Activated CD8-positive, alpha-beta memory T cell treated with anti-CD3 and anti-CD28 coated beads, Interleukin-2, amount 50 U/mL, for 48 hours (primary cell): ENCODE data around the gene PLAC9.
"Not testable (repeated sequence)": the region's sequence is repeated elsewhere in the genome, so short reads cannot be mapped to it uniquely, and the experiment has no call there.

ENCODE experiments used
- DNase-seq: peaks from one replicate; pipeline ENCODE4 v3.0.0-alpha.2; 2020

PLAC9 gene, protein sequence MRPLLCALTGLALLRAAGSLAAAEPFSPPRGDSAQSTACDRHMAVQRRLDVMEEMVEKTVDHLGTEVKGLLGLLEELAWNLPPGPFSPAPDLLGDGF

DNA sequence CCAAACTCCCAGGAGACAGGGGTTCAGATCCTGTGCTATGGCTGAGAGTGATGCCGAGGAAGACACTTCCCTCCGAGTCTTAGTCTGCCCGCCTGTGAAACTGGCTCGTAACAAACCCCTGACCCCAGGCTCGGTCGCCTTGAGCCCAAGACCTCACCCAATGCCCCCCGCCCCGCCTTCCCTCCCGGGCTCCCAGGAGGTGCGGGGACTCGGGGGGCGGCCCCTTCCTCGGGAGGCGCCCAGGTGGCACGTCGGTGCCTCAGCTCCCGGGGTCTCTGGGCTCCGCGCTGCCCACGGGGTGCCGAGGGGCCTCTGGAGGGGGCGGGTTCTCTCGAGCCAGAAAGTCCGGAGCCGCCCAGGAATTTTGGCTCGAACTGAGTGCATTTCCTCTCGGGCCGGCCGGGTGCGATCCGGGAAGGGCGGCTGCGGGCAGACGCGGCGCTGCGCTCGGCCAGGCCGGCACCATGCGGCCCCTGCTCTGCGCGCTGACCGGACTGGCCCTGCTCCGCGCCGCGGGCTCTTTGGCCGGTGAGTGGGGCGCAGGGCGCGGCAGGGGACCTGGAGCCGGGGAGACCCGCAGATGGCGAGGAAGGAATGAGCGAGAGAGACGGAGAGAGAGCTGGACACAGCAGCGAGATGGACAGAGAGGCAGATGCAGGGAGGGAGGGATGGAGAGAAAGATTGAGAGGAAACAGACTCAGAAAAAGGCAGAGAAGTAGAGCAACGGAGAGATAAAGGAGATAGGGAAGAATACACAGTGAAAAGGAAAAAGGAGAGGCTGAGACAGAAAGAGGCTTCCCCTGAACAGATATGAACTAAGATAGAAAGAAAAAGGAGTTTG is at the start of gene PLAC9:
Gene PLAC9 (plus strand): TSS at position 432 of the 841 bp plus-strand sequence. CDS start 33 bp downstream, at position 465.
- no peak for DNase-seq

DNA sequence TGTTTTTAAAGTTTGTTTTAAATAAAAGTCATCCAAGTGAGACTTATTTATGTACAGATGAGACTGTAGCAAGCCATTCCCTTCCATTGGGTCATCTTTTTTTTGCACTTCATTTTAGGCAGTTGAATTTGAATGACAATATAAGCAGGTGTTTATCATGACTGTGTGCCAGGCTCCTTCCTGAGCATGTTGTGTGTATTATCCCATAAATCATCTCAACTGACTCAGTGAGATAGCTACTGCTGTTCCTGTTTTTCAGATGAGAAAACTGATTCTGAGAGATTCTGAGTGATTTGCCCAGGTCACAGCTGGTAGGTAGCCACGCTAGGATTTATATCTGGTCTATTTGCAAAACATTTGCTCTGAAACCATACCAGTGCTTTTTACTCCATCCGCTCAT is 42.4 kb upstream of the PLAC9 start:
- no peak for DNase-seq

DNA sequence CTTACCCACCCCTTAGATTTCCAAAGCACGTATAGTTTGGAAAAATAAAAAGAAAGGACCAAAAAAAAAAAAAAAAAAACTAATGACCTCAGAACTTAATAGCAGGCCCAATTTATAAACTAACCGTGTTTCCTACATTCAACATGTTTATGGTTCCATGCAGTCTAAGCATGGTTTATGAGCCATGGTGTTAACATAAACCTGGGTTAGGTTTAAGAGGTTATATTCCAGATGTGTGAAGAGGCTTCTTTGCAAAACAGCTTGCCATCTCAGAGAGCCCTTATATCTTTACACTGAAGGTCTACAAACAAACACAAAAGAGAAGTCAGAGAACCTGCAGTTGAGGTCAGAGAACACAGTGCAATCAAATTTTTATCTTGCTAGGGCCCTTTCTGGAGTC is 38.3 kb upstream of the PLAC9 start:
- DNase-seq: no peak

DNA sequence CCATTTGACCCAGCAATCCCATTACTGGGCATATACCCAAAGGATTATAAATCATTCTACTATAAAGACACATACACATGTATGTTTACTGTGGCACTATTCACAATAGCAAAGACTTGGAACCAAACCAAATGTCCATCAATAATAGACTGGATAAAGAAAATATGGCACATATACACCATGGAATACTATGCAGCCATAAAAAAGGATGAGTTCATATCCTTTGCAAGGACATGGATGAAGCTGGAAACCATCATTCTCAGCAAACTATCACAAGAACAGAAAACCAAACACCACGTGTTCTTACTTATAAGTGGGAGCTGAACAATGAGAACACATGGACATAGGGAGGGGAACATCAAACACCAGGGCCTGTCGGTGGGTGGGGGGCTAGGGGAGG is 34.3 kb upstream of the PLAC9 start:
- DNase-seq: not testable (repeated sequence)

DNA sequence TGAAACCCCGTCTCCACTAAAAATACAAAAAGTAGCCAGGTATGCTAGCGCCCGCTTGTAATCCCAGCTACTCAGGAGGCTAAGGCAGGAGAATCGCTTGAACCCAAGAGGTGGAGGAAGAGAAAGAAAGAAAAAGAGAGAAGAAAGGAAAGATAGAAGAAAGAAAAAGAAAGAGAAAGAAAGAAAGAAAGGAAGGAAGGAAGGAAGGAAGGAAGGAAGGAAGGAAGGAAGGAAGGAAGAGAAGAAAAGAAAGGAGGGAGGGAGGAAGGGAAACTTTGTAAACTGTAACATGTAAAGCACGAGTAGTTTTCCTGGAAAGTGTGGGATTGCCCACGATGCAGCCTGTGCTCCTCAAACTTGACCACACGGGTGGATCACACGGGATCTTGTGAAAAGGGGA is 33.2 kb upstream of the PLAC9 start:
- DNase-seq: not testable (repeated sequence)

DNA sequence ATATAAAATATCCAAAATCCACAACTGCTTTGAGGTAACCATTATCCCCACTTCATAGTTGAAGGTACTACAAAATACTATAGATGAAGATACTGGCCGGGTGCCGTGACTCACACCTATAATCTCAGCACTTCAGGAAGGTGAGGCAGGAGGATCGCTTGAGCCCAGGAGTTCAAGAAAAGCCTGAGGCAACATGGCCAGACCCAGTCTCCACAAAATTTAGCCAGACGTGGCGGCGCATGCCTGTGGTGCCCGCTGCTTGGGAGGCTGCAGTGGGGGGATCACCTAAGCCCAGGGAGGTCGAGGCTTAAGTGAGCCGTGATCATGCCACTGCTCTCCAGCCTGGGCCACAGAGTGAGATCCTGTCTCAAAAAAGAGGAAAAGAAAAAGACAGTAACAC is 32.4 kb upstream of the PLAC9 start:
- no peak for DNase-seq

DNA sequence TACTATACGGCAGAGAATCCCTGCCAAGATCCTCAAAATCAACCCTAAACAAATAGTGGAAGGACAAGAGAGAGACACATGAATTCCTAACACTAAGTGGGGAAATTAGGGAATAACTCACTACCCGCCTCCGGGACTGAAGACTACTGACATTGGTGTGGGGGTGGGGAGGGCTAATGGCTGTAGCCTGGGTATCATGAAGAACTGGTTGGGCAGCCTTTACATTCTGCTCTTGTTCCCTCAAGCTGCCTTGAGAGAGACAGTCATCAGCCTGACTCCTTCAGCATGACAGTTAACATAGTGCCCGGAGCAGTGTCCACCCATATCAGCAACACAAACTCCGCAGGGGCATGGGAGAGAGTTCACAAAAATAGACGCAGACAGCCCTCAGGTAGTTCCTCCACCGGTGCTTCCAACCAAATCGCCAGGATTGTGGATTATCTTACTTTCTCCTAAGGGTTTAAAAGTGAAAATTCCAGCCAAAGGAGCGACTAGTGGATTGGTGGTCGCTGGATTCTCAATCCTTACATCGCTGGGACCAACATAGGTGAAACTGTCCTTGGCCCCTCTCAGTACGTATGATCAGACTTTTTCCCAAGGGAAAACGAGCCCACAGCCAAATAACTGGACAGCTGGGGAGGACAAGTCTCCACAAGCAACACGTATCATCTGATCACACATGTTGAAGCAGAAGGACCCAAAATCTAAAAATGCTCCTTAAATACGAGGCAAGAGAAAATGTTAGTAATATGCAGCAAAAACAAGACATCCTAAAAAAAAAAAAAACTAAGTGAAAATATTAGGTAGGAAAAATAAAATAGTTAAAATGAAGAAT is 31.5 kb upstream of the PLAC9 start:
- no peak for DNase-seq

DNA sequence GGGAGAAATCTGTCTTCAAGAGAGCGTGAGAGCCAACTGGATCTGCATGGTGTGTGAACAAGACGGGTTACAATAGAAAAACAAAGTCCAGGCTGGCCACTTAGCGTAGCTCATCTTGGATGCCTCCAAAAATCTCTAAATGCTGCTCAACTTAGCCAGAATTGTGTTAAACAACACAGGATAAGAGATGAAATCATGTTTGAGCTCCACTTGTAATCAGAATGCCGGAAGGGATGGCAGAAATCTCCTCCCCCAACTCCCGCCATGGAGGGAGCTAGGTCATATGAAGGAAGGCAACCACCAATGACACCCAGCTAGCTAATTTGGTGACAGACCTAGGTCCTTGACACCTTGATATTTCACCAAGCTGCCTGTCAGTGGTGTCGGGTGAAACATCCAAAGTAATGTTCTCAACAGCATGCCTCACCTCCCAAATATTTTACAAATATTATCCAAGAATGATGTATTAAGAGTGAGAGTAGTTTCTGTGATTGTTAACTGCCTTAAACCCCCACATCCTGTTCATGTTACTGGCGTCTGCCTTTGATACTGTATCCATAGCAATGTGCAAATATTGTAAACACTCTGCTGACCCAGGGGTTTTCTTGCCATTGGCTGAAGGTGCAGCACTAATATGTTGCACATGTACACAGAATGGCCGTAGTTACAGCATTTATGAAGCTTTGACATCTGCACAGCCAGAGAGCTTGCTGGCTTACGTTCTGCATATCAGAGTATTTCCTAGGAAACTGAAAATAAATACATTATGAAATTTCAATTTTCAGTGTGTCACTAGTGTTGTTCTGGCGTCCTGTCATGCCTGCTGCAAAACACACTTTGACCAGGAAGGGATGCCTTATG is 28.2 kb upstream of the PLAC9 start:
- DNase-seq: no peak

DNA sequence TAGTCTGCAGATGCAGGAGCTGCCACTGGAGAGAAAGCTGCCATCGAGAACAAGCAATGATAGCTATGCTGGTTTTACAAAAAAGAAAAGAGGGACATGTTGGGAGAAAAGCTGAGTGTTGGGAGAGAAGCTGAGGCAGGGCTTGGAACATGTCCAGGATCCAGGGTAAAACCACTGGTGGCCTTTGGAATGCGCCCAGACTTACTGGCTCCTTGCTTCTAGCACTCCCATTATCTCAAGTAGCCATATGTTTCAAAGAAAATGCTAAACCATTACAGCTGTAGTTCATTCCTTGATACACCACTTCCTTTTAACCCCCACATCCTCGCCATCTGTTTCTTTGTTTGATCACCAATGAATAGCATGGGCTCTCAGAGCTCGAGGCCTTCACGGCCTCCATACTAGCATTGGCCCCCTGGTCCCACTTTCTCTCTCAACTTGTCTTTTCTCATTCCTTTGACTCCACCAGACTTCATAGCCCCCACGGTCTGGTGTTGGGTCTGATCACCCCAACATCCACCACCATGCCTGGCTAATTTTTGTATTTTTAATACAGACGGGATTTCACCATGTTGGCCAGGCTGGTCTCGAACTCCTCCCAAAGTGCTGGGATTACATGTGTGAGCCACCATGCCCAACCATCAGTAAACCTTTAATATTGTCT is 23.8 kb upstream of the PLAC9 start:
- no peak for DNase-seq

DNA sequence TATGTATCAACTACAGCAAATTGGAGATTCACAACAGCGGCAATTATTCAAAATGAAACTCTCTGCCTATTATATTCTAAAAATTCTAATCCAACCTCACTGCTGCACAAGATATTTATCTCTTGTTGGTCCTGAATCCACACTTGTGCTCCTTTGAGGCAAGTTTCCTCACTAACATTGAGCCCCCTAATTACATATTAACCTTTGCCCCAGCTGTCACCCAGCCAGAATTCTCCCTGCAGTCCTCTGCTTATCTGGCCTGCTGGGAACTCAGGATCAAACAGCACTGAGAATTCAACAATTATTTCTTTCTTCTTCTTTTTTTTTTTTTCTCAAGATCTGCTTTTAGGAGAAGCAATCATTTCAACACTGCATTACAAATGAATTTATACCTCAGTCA is 21.5 kb upstream of the PLAC9 start:
- DNase-seq: no peak

DNA sequence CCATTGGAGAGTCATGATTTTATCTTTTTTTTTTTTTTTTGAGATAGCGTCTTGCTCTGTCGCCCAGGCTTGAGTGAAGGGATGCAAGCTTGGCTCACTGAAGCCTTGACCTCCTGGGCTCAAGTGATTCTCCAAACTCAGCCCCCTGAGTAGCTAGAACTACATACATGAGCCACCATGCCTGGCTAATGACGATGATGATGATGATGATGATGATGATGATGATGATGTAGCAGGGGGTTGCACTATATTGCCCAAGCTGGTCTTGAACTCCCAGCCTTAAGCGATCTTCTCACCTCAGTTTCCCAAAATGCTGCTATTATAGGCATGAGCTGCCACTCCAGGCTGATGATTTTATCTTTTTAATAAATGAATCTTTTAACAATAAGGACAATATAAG is 13.9 kb upstream of the PLAC9 start:
- DNase-seq: no peak

DNA sequence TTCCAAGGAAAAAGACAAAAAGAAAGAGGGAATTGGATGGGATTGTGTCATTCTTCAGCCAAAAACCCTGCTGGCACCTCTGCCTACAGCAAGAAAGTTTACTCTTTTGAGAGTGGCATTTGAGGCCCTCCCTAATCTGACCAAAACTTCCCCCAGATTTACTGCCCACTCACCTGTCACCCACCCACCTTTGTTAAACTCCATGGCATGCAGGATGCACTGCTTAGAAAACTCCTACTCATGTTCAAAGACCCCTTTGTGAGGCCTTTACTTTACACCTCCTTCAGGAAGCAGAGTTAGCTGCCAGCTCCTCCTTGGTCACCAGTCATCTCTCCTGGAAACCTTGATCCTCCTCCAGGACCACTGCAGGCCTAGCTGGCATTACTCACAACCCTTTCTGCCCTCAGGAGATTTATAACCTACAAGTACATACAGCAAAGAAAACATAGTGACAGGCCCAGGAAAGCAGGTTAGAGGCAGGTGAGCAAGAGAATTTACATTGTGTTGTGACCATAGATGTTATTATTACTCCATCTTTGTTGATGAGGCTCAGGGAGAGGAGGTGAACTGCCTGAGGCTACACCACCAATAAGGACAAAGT is 10.3 kb upstream of the PLAC9 start:
- no peak for DNase-seq

DNA sequence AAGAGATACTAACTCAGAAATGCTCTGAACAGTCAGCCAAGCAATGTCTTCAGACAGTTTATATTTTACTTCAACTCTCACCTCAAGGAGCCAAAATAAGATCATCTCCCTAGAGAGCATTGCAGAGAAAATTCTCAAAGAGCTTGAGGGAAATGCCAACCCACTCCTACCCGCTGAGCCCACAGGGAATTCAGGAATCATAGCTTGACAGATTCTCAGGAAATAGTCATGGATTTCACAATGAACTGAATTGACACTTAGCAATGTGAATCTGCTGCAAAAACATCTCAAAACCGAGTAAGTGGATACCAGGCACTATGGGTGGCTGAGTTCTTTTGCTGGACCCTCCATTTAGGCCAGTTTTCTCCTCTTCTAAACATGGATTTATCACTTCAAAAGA is 9.8 kb upstream of the PLAC9 start:
- DNase-seq: no peak

DNA sequence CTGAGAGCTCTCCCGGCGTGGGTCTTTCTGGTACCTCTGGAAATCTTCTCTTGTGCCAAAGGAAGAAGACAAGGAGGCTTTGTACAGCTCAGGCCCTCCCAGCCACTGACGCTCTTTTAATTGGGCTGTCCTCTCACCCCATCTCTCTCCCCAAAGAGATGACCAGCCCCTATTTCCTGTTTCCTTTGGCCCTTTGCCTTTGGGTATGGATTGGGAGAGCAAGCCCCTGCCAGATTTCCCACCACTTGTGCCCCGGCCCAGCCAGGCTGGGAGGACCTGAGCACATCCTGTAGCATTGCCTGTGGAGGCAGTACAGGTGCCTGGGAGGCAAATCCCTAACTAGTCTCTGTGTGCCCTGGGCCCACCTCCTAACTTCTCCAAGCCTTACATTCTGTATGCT is 5.7 kb upstream of the PLAC9 start:
- DNase-seq: no peak

DNA sequence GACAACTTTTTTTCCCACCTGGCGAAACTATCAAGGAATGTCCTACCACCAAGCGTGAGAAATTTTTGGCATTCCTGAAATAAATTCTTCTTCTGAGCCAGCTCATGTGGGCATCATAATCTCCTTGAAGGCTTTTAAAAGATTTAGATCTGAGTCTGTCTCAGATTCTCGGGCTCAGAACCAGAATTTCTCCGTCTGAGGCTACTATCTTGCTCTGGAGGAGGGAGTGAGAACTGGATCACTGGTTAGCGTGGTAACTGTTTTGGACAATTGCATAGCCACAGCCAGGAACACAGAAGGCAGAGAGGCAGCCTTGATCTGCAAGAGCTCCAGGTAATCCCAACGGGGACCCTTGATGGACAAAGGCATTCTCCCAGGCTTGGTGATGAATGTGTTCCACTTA is 1.0 kb upstream of the PLAC9 start:
- DNase-seq: no peak

DNA sequence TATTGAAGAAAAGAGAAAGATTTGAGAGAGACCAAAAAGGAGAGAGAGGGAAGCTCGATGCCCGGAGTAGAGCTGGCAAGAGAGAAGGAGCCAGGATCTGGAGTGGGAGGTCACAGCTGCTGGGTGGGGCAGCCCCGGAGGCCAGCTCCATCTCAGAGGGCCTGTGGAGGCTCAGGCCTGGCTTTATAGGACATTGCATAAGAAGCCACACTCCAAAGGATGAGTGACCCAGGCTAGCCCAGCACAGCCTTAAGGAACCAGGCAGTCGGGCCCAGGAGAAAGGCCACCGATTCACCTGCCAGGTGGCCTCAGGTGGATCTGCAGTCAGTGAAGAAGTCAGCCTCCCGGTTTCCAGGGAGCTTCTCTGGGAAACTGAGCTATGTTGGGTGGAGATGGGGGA is 676 bp downstream of the PLAC9 start:
- no peak for DNase-seq

DNA sequence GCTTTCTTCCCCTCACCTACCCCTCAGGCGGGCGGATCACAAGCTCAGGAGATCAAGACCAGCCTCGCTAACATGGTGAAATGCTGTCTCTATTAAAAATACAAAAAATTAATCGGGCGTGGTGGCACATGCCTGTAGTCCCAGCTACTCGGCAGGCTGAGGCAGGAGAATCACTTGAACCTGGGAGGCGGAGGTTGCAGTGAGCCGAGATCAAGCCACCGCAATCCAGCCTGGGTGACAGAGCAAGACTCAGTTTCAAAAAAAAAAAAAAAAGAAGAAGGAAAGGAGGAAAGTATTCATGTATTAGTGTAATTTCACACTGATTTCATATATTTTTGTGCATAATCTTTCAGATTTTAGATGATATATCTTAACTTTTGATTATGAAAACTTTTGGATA is 1.2 kb downstream of the PLAC9 start:
- DNase-seq: not testable (repeated sequence)

DNA sequence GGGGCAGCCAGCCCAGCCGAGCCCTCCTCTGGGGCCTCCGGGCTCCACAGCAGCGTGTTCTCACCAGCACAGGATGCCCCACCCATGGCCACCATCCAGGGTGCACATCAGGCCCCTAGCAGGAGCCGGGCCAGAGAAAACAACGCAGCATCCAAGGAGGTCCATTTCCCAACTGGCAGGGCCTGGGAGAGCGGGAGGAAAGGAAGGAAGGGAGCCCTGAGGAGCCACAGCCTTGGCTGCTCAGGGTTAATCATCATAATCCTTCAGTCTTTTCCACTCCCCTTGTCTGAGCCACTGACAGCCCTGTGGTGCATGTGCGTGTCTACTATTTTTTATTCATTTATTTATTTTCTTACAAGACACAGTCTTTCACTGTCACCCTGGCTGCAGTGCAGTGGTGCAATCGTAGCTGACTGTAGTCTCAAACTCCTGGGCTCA is 3.6 kb downstream of the PLAC9 start:
- DNase-seq: no peak

DNA sequence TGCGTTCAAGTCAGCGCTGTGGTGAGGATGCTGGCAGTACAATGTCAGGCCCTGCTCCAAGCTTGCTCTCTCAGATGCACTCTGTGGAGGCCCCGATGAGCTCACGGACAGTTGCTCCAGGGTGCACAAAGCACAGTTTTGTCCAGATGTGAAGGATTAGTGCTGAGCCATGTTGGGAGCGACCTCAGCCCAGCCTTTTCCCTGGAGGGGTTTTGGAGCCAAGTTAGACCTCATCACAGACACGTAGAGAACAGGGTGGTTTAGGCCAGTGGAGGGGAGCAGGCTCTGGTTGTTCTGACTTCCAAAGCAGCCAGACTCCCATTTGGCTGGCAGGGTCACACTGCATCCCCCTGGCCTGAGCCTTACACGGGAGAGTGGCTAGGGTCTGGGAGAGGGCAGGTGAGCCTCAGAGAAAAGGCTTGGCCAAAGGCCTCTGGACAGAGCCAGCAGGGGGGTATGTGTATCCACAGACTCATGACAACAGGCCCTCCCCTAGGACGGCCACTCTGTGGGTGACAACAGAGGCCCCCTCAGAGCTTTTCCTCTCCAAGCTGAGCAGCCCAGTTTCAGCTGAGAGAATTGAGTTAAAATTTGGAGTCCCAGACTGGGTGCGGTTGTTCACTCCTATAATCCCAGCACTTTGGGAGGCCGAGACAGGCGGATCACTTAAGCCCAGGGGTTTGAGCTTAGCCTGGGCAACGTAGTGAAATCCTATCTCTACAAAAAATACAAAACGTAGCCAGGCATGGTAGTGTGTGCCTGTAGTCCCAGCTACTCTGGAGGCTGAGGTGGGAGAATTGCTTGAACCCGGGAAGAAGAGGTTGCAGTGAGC is 4.7 kb downstream of the PLAC9 start:
- no peak for DNase-seq

DNA sequence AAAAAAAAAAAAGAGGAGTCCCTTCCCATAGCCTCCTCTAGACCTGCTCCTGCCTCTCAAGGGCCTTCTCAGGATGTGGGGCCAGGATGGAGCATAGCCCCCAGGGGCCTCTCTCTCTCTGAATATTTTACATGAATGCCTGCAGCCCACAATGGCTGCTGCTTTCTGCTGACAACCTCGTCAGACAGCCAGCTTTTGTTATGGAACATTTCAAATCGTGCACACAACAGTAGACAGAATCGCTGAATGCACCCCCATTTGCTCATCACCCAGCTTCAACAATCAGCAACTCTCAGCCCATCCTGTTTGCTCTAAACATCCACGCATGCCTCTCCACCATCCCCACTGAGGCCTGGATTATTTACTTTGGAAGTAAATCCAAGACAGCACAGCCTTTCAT is 5.4 kb downstream of the PLAC9 start:
- no peak for DNase-seq

DNA sequence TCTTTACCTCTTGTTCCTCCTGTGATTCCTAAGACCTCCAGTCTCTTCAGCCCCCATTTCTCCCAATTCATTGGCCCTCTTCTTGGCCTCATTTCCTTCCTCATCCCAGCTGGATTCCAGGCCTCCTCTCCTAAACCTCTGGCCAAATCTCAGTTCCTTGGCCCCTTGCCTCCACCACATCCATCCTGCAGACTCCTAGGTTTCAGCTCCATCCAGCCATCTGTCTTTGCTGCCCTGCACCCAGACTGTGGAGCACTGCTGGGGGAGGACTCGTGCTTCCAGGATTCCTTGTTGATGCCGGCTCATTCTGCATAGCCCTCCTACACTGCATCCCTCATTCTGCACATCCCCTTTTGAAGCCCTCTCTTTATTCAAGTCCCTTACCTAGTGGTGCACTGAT is 6.7 kb downstream of the PLAC9 start:
- no peak for DNase-seq
